Activated T-helper 1 cell treated with Interleukin-2 at 50 U/mL for 16 hours (primary cell): ENCODE measurements around the gene CCDC89.
A peak's percentile ranks its signal among the peaks of the same experiment; 100 is the strongest.

Source experiments
- DNase-seq: peaks from one replicate; pipeline ENCODE4 v3.0.0-alpha.2; 2020; ENCODE audit warnings: low read depth

CCDC89 gene

GRCh38 chr11:85652786-85653447 lies 33.1 kb downstream of the CCDC89 start:
- no peak for DNase-seq

DNA sequence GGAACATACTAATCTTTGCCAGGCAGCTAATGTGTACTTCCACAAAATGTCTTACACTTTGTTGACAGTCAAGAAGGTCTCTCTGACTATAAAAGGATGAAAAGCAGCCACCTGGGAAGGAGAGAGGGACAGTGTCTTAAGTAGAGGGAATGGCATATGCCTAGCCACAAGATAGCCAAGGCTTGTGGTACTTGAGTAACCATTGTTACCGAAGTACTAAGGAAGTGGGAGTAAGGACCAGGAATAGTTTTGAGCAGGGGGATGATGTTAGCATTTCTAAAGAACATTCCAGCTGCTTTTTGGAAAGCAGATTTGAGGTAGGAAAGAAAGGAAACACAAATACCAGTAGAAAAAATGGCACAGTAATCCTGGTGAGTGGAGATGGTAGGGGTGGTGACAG lies 34.9 kb downstream of the CCDC89 start:
- no peak for DNase-seq

GRCh38 chr11:85647604-85648299 lies 38.2 kb downstream of the CCDC89 start, which contains the start of gene TMEM126A:
Gene TMEM126A (plus strand): TSS chr11:85647967. CDS start chr11:85650256, 2,289 bp downstream.
- peak; percentile 81 for DNase-seq

DNA sequence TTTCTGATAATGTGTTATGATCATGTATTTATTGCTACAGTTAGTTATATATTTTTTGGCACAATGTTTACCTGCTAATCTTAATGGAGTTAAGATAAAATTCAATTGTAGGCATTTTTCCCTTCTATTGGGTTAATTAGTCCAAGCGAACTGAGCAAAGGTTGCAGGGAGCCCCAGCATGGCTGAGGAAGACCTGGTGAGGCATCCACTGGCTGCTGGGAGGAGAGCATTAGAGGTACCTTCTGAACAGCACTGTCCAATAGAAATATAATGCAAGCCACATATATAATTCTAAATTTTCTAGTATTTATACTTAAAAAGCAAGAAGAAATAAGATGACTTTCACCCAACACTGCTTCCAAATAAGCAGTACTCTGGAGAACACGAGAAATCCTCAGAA lies 38.9 kb downstream of the CCDC89 start:
- no peak for DNase-seq

GRCh38 chr11:85643191-85643614 lies 42.8 kb downstream of the CCDC89 start:
- no peak for DNase-seq

DNA sequence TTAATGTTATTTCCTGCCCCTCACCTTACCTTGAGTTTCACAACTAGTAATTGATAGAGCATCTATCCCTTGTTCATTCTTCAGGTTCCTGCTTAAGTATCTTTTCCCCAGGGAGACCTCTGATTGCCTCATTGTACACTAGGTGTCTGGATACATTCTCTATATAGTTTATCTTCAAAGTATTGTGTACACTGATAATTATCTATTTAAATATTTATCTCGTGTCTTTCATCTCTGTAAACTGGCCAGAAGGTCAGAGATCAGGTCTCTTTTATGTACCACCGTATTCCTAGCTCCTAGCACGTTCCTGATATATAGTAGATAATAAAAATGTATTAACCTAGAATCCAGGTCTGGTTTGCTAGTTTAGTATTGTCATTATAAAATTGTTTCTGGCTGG lies 51.2 kb downstream of the CCDC89 start:
- DNase-seq = no peak
